Tibial nerve (tissue), 4 donors: Measurements from ENCODE around the gene EPN3.

Source experiments
- CTCF ChIP-seq, 5 experiments: fragments of 200-600 bp in 3 of 5; fragments of 450-650 bp in 2 of 5; sonication (generic) in 3 of 5; IDR thresholded peaks; one replicate each; pipeline ENCODE4 v1.5.1; 2016 to 2019; ENCODE audit warnings: antibody characterized with exemption in 5 of 5, mild to moderate bottlenecking in 3 of 5, moderate library complexity in 2 of 5
- EP300 ChIP-seq, 2 donors: sonication (generic); formaldehyde crosslinking; IDR thresholded peaks; one replicate each; pipeline ENCODE4 v1.6.1; 2017; ENCODE audit warnings: antibody characterized with exemption in 2 of 2, mild to moderate bottlenecking in 1 of 2
- POLR2A ChIP-seq, 2 donors: fragments of 450-650 bp; IDR thresholded peaks; one replicate each; pipeline ENCODE4 v1.6.1; 2017; ENCODE audit warnings: antibody characterized with exemption in 2 of 2, mild to moderate bottlenecking in 2 of 2, moderate library complexity in 2 of 2

GRCh38 chr17:50507871-50508572, 24.5 kb upstream of the EPN3 start, which contains the start of gene MYCBPAP:
- TF ChIP-seq CTCF (IDR thresholded peaks at IDR 0.05) (peak in 2 of 5 experiments; percentile 15 to 42), POLR2A (IDR thresholded peaks at IDR 0.05) (peak in 1 of 2 donors; percentile 53), EP300 (IDR thresholded peaks at IDR 0.05) (peak in 1 of 2 donors; percentile 46)
